Measurements from ENCODE around the gene PROCA1. TPM values are rescaled to one million over a fixed set of nuclear protein-coding genes. Genes with fewer than 3 reads are reported as not detected.
"Not testable (repeated sequence)": the region's sequence is repeated elsewhere in the genome, so short reads cannot be mapped to it uniquely, and the experiment has no call there.

The PROCA1 gene
- total RNA-seq, 1 donor from 2014 or later, result 0.26 TPM

DNA sequence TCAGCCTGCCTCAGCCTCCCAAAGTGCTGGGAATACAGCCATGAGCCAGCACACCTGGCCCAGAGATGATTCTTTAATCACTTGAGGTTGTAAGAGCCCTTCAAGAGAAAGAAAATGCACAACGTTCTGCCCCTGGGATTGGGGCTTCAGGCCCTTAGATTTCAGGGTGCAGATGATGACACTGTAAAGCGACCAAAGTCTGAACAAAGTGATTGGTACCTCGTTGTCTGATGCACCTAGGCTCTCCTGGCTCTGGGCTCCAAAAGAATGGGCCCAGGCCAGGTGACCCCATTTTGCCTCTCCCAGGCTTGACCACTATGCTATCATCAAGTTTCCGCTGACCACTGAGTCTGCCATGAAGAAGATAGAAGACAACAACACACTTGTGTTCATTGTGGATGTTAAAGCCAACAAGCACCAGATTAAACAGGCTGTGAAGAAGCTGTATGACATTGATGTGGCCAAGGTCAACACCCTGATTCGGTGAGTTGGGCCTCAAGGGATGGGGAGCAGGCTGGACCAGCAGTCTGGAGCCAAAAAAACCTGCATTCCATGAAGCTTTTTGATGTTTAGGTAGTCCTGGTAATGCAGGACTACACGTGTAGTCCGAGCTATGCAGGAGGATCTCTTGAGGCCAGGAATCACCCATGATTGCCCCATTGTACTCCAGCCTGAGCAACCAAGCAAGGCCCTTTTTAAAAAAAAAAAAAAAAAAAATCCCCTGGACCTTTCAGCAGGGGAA lies 10.9 kb upstream of the PROCA1 start:
- no peaks in the 10 kb centered on the region for H3K27me3 ChIP-seq (ENCODE audit: control insufficient read depth, insufficient read depth, low read length)
- TF ChIP-seq, protein P1, sequence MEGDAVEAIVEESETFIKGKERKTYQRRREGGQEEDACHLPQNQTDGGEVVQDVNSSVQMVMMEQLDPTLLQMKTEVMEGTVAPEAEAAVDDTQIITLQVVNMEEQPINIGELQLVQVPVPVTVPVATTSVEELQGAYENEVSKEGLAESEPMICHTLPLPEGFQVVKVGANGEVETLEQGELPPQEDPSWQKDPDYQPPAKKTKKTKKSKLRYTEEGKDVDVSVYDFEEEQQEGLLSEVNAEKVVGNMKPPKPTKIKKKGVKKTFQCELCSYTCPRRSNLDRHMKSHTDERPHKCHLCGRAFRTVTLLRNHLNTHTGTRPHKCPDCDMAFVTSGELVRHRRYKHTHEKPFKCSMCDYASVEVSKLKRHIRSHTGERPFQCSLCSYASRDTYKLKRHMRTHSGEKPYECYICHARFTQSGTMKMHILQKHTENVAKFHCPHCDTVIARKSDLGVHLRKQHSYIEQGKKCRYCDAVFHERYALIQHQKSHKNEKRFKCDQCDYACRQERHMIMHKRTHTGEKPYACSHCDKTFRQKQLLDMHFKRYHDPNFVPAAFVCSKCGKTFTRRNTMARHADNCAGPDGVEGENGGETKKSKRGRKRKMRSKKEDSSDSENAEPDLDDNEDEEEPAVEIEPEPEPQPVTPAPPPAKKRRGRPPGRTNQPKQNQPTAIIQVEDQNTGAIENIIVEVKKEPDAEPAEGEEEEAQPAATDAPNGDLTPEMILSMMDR (IDR thresholded peaks at IDR 0.05; ENCODE audit: insufficient read depth, low read length, severe bottlenecking), result no peak
- no peak for FAIRE-seq
- peaks cover 23% of the 10 kb centered on the region for H3K36me3 ChIP-seq (ENCODE audit: control insufficient read depth, insufficient read depth, low read length)
- DNase-seq (ENCODE audit: low read depth), result no peak
- H3K4me3 ChIP-seq (ENCODE audit: low read depth, low read length), result no peak overlapping the region

DNA sequence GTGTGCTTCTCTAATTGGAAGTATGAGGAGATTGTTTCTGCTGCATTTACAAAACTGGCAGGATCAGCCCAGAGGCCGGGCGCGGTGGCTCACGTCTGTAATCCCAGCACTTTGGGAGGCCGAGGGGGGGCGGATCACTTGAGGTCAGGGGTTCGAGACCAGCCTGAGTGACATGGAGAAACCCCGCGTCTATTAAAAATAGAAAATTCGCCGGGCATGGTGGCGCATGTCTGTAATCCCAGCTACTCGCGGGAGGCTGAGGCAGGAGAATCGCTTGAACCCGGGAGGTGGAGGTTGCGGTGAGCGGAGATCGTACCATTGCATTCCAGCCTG lies 9.3 kb upstream of the PROCA1 start:
- DNase-seq (ENCODE audit: low read depth); FAIRE-seq; H3K27me3 ChIP-seq (ENCODE audit: control insufficient read depth, insufficient read depth, low read length): not testable (repeated sequence)
- peak overlapping the region; percentile 78 for H3K4me3 ChIP-seq (ENCODE audit: low read depth, low read length)
- H3K36me3 ChIP-seq (ENCODE audit: control insufficient read depth, insufficient read depth, low read length), result peaks cover 23% of the 10 kb centered on the region

GRCh38 chr17:28720247-28720996 lies 8.7 kb upstream of the PROCA1 start:
- no peaks in the 10 kb centered on the region for H3K27me3 ChIP-seq (ENCODE audit: control insufficient read depth, insufficient read depth, low read length)
- TF ChIP-seq, protein P1 (IDR thresholded peaks at IDR 0.05; ENCODE audit: insufficient read depth, low read length, severe bottlenecking), result peak; percentile 5
- peak overlapping the region; percentile 78 for H3K4me3 ChIP-seq (ENCODE audit: low read depth, low read length)
- peaks cover 23% of the 10 kb centered on the region for H3K36me3 ChIP-seq (ENCODE audit: control insufficient read depth, insufficient read depth, low read length)
- DNase-seq (ENCODE audit: low read depth) (no peak), FAIRE-seq (no peak)

DNA sequence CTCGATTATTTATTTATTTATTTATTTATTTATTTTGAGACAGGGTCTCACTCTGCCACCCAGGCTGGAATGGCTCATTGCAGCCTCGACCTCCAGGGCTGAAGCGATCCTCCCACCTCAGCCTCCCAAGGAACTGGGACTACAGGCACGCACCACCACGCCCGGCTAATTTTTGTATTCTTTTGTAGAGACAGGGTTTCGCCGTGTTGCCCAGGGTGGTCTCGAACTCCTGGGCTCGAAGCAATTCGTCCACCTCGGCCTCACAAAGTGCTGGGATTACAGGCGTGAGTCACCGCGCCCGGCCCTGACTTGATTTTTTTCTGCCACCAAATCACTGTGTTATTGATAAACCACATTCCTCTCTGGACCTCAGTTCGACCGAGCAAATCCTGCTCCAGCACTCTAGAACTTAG lies 7.3 kb upstream of the PROCA1 start:
- peaks cover 26% of the 10 kb centered on the region for H3K36me3 ChIP-seq (ENCODE audit: control insufficient read depth, insufficient read depth, low read length)
- DNase-seq (ENCODE audit: low read depth) (no peak), FAIRE-seq (no peak)
- H3K4me3 ChIP-seq (ENCODE audit: low read depth, low read length), result peak overlapping the region; percentile 11
- H3K27me3 ChIP-seq (ENCODE audit: control insufficient read depth, insufficient read depth, low read length), result no peaks in the 10 kb centered on the region
- TF ChIP-seq, protein P1 (IDR thresholded peaks at IDR 0.05; ENCODE audit: insufficient read depth, low read length, severe bottlenecking), result no peak

GRCh38 chr17:28718333-28719020 lies 6.8 kb upstream of the PROCA1 start:
- Histone ChIP-seq H3K36me3 (ENCODE audit: control insufficient read depth, insufficient read depth, low read length) (peaks cover 25% of the 10 kb centered on the region), H3K4me3 (ENCODE audit: low read depth, low read length) (peak overlapping the region; percentile 63), H3K27me3 (ENCODE audit: control insufficient read depth, insufficient read depth, low read length) (no peaks in the 10 kb centered on the region)
- TF ChIP-seq, protein P1 (IDR thresholded peaks at IDR 0.05; ENCODE audit: insufficient read depth, low read length, severe bottlenecking), result no peak
- no peak for FAIRE-seq
- DNase-seq (ENCODE audit: low read depth), result no peak

Measured in bronchial epithelial cell (primary cell).